Kidney capillary endothelial cell (primary cell): ENCODE measurements around the gene PRELP.

Experiments
- DNase-seq: peaks from one replicate; pipeline ENCODE4 v3.0.0-alpha.2; 2018; ENCODE audit warnings: low spot score

The PRELP gene

GRCh38 chr1:203525685-203526084, 50.1 kb downstream of the PRELP start:
- no peak for DNase-seq

GRCh38 chr1:203526130-203526529, 50.5 kb downstream of the PRELP start:
- DNase-seq = no peak

GRCh38 chr1:203526572-203526971, 51.0 kb downstream of the PRELP start:
- no peak for DNase-seq

- DNase-seq = no peak
Observed at GRCh38 chr1:203527013-203527412, 51.4 kb downstream of the PRELP start.

GRCh38 chr1:203528063-203528462, 52.5 kb downstream of the PRELP start:
- DNase-seq = no peak

- DNase-seq = no peak
Observed at GRCh38 chr1:203528976-203529835, 53.6 kb downstream of the PRELP start.

GRCh38 chr1:203531063-203531462, 55.5 kb downstream of the PRELP start:
- no peak for DNase-seq

- DNase-seq = no peak
Observed at GRCh38 chr1:203534012-203534411, 58.4 kb downstream of the PRELP start.

- DNase-seq = peak; percentile 23
Observed at GRCh38 chr1:203534526-203534925, 58.9 kb downstream of the PRELP start.

- DNase-seq = no peak
Observed at GRCh38 chr1:203536575-203536974, 61.0 kb downstream of the PRELP start.

GRCh38 chr1:203536980-203537455, 61.4 kb downstream of the PRELP start:
- DNase-seq = no peak

GRCh38 chr1:203537806-203538464, 62.3 kb downstream of the PRELP start:
- no peak for DNase-seq

GRCh38 chr1:203538726-203539125, 63.1 kb downstream of the PRELP start:
- no peak for DNase-seq

- DNase-seq = no peak
Observed at GRCh38 chr1:203539831-203540546, 64.4 kb downstream of the PRELP start.
